Heart right ventricle (tissue), 16 donors: ENCODE measurements around the gene UBE2Q1. TPM values are rescaled to one million over a fixed set of nuclear protein-coding genes. Genes with fewer than 3 reads are reported as not detected.
A peak's percentile ranks its signal among the peaks of the same experiment; 100 is the strongest.

ENCODE experiments used
- ATAC-seq, 8 donors: fragments of 200-7000 bp; cut with Tn5 transposase; one replicate each; pipeline ENCODE4 v1.9.1; 2020; ENCODE audit warnings: mild to moderate bottlenecking in 8 of 8, moderate library complexity in 8 of 8, moderate number of reproducible peaks in 1 of 8
- DNase-seq, 2 donors: peaks; one replicate each; pipeline ENCODE4 v3.0.0-alpha.2; 2020
- H3K27ac ChIP-seq, 10 donors: fragments of 200-600 bp; sonication (generic) in 2 of 10; one replicate each; pipeline versions ENCODE4 v1.5.0 to v1.8.0; 2020 to 2022; ENCODE audit warnings: mild to moderate bottlenecking in 3 of 10
- H3K27me3 ChIP-seq, 7 donors: fragments of 200-600 bp; one replicate each; pipeline ENCODE4 v1.8.0; 2021 to 2022; ENCODE audit warnings: mild to moderate bottlenecking in 2 of 7
- H3K36me3 ChIP-seq, 9 donors: fragments of 200-600 bp; sonication (generic) in 1 of 9; one replicate each; pipeline versions ENCODE4 v1.5.0 to v1.8.0; 2020 to 2022; ENCODE audit warnings: mild to moderate bottlenecking in 2 of 9
- H3K4me1 ChIP-seq, 9 donors: fragments of 200-600 bp; sonication (generic) in 1 of 9; one replicate each; pipeline versions ENCODE4 v1.5.0 to v1.8.0; 2020 to 2022; ENCODE audit warnings: mild to moderate bottlenecking in 4 of 9
- H3K4me3 ChIP-seq, 10 donors: fragments of 200-600 bp; sonication (generic) in 2 of 10; one replicate each; pipeline versions ENCODE4 v1.5.0 to v1.8.0; 2020 to 2022; ENCODE audit warnings: mild to moderate bottlenecking in 7 of 10, moderate library complexity in 2 of 10
- H3K9me3 ChIP-seq, 11 donors: fragments of 200-600 bp in 10 of 11; sonication (generic) in 2 of 11; one replicate each; pipeline versions ENCODE4 v1.5.0 to v1.8.0; 2013 to 2022; ENCODE audit warnings: mild to moderate bottlenecking in 2 of 11, control low read depth in 1 of 11, moderate library complexity in 1 of 11
- CTCF ChIP-seq, 9 donors: fragments of 200-600 bp; sonication (generic) in 2 of 9; IDR thresholded peaks; one replicate each; pipeline versions ENCODE4 v1.5.0 to v1.8.0; 2021 to 2022; ENCODE audit warnings: antibody characterized with exemption in 9 of 9, mild to moderate bottlenecking in 5 of 9, moderate library complexity in 1 of 9
- WGBS, 2 donors: extraction: QIAGEN DNeasy Blood & Tissue Kit; methylation state at CpG; one replicate each; pipeline ENCODE4 v1.1.7; 2013; ENCODE audit warnings: inconsistent platforms in 1 of 2; 5-methylcytosine and 5-hydroxymethylcytosine counted together
- intact Hi-C, 10 donors: fragments of 100-400 bp; cut with DNase I; formaldehyde crosslinking; loops; one replicate each; pipeline versions ENCODE4 v1.11.1 to v1.14.2; 2022
- polyA plus RNA-seq, 2 donors: library from polyadenylated mRNA; stranded (reverse); fragments of 200-250 nt; gene quantifications; one replicate each; pipeline ENCODE4 v1.2.3, GENCODE V29; 2013
- total RNA-seq, 10 donors: library from RNA; stranded (reverse); fragmentation: NEBNext Ultra II Directional in 3 of 10; extraction: Animal tissue kit (Norgen Biotek cat#: 25700) in 3 of 10; gene quantifications; one replicate each; pipeline versions ENCODE4 v1.2.1 to v1.2.4, GENCODE V29; 2021 to 2023
- donor health status: Arrhythmogenic right ventricular cardiomyopathy.
- donor health status: ischemic (EF 13 %, LVEDD 7.1; RV severe dilation, severe dysfunction).
- donor health status: healthy with polysubstance abuse.
- donor health status: DM: no; HTN: yes; CAD: no.
- donor health status: DM: no; HTN: no; CAD: no.
- donor health status: ischemic (EF 25% LVEDD 6.9; RV normal size, moderate dysfunction).
- donor health status: ischemic (EF 25% LVEDD 5.7; RV mildly dilated, moderate dysfunction).
- donor health status: healthy.
- donor health status: DM: yes; HTN: yes; CAD: no.
- donor health status: Ischemic cardiomyopathy.
- donor health status: ischemic (EF 35%, LVEDD 5.7; RV mildly dilated, moderate dysfunction).
- donor health status: nonischemic (EF 11% LVEDD 7.7; RV severe dilation, severe dysfunction).
- donor health status: DM: yes; HTN: yes; CAD: no.
- donor health status: PGD.
- donor health status: ischemic (EF 29% LVEDD 5.4; RV normal size, mild dysfunction).
- donor health status: nonischemic (EF 23%, LVEDD 6.1; RV moderate dilation, normal function).

UBE2Q1 gene
- total and polyA plus RNA-seq, 12 donors, result 19.4 to 83.5 (median 56.0) TPM

GRCh38 chr1:154565876-154566275, 7.4 kb upstream of the UBE2Q1 start:
- TF ChIP-seq CTCF (IDR thresholded peaks at IDR 0.05), result no peak
- DNase-seq (no peak), ATAC-seq (no peak)
- 82 to 86% methylated on average over 6 of the region's 6 CpGs for WGBS, 2 donors
- intact Hi-C loops, result loop anchor here in 8 of 10 donors (5.0 to 10.0 kb wide), 7 partner anchors 36 to 369 kb away; partner anchors contain the start of genes ADAR (in 1 of the 8) and PMVK (in 1 of the 8)
- Histone ChIP-seq H3K36me3 (no peaks in the 10 kb centered on the region), H3K9me3 (no peaks in the 10 kb centered on the region), H3K27ac (no peak overlapping the region), H3K4me3 (no peak overlapping the region), H3K27me3 (peaks cover 0 to 29% (median 11%) of the 10 kb centered on the region in 7 donors), H3K4me1 (peaks cover 3 to 14% (median 9%) of the 10 kb centered on the region in 9 donors)

DNA sequence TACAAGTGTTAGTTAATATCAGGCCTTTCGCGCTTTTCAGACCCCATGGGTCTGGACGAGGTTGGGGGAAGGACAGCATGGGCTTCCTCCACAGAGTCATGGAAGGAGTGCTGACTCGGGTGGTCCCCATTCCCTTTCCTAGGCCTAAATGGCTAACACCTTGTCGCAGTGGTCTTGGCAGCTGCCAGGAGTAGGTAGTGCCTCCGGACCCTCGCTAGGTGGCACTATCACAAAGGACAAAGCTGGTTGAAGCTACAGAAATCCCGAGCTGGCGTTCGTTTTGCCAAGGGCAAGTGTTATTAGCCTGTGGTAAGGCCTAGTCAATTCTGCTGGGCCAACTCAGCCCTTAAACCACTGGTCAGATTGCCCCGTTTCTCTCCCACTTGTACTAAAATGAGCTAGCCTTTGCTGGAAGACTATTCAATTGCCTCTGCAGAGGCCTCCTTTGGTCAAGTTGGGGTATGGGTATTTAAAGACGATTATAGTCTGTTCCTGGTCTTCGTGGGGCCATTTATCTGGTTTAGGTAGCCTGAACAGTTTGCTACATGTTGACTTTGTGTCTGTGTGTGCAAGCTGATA, 1.1 kb upstream of the UBE2Q1 start:
- Histone ChIP-seq H3K4me3 (peak overlapping the region; percentile 5 to 95 (median 80)), H3K36me3 (peaks cover 0 to 13% (median 12%) of the 10 kb centered on the region in 9 donors), H3K27ac (peak overlapping the region; percentile 77 to 98 (median 92)), H3K27me3 (no peaks in the 10 kb centered on the region), H3K9me3 (no peaks in the 10 kb centered on the region), H3K4me1 (peaks cover 13 to 36% (median 27%) of the 10 kb centered on the region in 9 donors)
- peak; percentile 87 to 96 (median 93) for TF ChIP-seq CTCF (IDR thresholded peaks at IDR 0.05)
- intact Hi-C loops, result loop anchor here (2.0 to 10.0 kb wide), 15 partner anchors 38 to 525 kb away; partner anchors contain the start of genes PMVK (in 4 of the 10), ADAR (in 1 of the 10), AQP10 (in 1 of the 10) and ATP8B2 (in 1 of the 10)
- 10 to 11% methylated on average over 13 of the region's 13 CpGs for WGBS, 2 donors
- ATAC-seq (peak; percentile 62 to 86 (median 74)), DNase-seq (peak; percentile 72 to 92)

DNA sequence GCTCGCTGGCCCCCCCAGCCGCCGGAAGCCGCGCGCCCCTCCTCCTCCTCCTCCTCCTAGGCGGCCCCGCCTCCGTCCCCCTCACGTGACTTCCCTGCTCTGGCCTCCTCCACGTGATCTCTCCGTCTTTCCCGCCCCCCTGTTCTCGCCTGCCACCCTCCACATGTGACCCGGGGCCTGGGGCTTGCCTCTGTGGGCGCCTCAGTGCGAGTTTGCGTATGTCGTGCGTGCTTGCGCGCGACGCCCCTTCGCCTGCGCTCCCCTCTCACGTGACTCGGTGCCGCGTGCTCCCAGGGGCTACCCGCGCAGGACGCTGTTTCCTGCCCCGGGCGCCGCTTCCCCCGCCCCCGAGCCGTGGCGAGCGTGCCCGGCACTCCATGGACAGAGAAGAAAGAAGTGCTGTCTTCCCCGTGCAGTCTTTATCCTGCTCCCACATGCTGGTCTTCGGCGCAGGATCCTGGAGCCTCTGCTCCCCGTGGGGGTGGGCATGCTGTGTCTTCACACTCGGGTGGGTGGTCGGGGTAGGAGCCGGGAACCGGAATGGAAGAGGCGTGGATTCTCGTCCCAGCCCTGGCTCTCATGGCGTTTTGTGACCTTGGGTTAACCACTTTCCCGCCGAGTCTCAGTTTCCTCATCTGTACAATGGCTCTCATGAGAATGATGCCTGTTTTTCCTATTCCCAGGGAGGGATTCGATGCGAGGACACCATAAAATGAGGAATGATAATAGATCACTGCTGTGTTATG, 431 bp upstream of the UBE2Q1 start:
- Histone ChIP-seq H3K27me3 (no peaks in the 10 kb centered on the region), H3K9me3 (no peaks in the 10 kb centered on the region), H3K27ac (peak overlapping the region; percentile 77 to 98 (median 92)), H3K4me1 (peaks cover 13 to 38% (median 27%) of the 10 kb centered on the region in 9 donors), H3K4me3 (peak overlapping the region; percentile 5 to 95 (median 80)), H3K36me3 (peaks cover 0 to 20% (median 19%) of the 10 kb centered on the region in 9 donors)
- DNase-seq, result peak; percentile 98 to 99
- peak; percentile 96 to 98 (median 97) for ATAC-seq
- no peak for TF ChIP-seq CTCF (IDR thresholded peaks at IDR 0.05)
- 1% methylated on average over 47 to 57 of the region's 57 CpGs for WGBS, 2 donors
- intact Hi-C loops, result loop anchor here in 6 of 10 donors (2.0 to 10.0 kb wide), 8 partner anchors 48 to 526 kb away; partner anchors contain the start of genes PMVK (in 3 of the 6), ADAR (in 1 of the 6), AQP10 (in 1 of the 6) and ATP8B2 (in 1 of the 6)
